AG09319 (cell line): Measurements from ENCODE around the gene RBMS1.

Experiments
- DNase-seq: peaks from one replicate; pipeline ENCODE4 v3.0.0-alpha.2; 2010; ENCODE audit warnings: low read depth; ENCODE audit errors: extremely low read depth
- CTCF ChIP-seq: IDR thresholded peaks from 2 replicates; pipeline ENCODE4 v1.5.1; 2011; ENCODE audit warnings: low read depth, mild to moderate bottlenecking, inconsistent platforms, low read length, moderate library complexity

RBMS1 gene

GRCh38 chr2:160388464-160389263 is 104.9 kb downstream of the RBMS1 start:
- no peak for DNase-seq
- TF ChIP-seq CTCF = no peak

GRCh38 chr2:160387558-160388262 is 105.9 kb downstream of the RBMS1 start:
- TF ChIP-seq CTCF = no peak
- peak; percentile 95 for DNase-seq

GRCh38 chr2:160384791-160385190 is 108.8 kb downstream of the RBMS1 start:
- no peak for DNase-seq
- TF ChIP-seq CTCF = no peak

GRCh38 chr2:160381425-160381951 is 112.1 kb downstream of the RBMS1 start:
- no peak for DNase-seq
- no peak for TF ChIP-seq CTCF

- no peak for TF ChIP-seq CTCF
These were observed 113.0 kb downstream of the RBMS1 start for GRCh38 chr2:160380611-160381010.

GRCh38 chr2:160380000-160380570 is 113.5 kb downstream of the RBMS1 start:
- no peak for TF ChIP-seq CTCF
- no peak for DNase-seq

More at GRCh38 chr2:160380611-160381010, 113.0 kb downstream of the RBMS1 start:
- no peak for DNase-seq

- DNase-seq = peak; percentile 94
- no peak for TF ChIP-seq CTCF
These were observed 114.2 kb downstream of the RBMS1 start for GRCh38 chr2:160379399-160379798.
